ENCODE results near the gene PIRT. TPM values are rescaled to one million over a fixed set of nuclear protein-coding genes. Genes with fewer than 3 reads are reported as not detected.

The PIRT gene
- total RNA-seq, 1 donor from 2014 or later: not detected

DNA sequence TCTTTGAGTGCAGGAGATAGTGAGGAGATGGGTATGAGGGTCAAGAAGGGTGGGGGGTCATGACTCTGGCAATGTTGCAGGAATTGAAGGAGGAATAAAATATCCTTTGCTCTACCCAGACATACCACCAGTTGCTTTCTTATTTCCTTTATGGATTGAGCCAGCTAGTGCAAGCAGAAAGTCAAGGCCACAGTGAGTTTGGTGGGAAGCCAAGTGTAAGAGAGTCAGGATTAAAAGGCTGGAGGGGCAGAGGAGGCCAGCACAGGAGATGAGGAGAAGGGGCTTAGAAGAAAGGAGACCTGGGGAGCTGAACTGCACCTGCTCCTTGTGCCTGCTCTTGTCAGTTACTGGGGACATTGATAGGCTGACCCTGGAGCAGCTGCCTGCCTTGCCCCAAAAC is 16.1 kb downstream of the PIRT start:
- Mint-ChIP-seq H3K9me3 (ENCODE audit: unreplicated experiment) (no peaks in the 10 kb centered on the region), H3K4me3 (ENCODE audit: unreplicated experiment) (no peak overlapping the region), H3K27ac (ENCODE audit: unreplicated experiment) (no peak overlapping the region), H3K4me1 (ENCODE audit: unreplicated experiment) (no peaks in the 10 kb centered on the region), H3K27me3 (ENCODE audit: unreplicated experiment) (peaks cover 12% of the 10 kb centered on the region), H3K36me3 (ENCODE audit: low read depth, unreplicated experiment) (no peaks in the 10 kb centered on the region)
- TF ChIP-seq, protein P1, sequence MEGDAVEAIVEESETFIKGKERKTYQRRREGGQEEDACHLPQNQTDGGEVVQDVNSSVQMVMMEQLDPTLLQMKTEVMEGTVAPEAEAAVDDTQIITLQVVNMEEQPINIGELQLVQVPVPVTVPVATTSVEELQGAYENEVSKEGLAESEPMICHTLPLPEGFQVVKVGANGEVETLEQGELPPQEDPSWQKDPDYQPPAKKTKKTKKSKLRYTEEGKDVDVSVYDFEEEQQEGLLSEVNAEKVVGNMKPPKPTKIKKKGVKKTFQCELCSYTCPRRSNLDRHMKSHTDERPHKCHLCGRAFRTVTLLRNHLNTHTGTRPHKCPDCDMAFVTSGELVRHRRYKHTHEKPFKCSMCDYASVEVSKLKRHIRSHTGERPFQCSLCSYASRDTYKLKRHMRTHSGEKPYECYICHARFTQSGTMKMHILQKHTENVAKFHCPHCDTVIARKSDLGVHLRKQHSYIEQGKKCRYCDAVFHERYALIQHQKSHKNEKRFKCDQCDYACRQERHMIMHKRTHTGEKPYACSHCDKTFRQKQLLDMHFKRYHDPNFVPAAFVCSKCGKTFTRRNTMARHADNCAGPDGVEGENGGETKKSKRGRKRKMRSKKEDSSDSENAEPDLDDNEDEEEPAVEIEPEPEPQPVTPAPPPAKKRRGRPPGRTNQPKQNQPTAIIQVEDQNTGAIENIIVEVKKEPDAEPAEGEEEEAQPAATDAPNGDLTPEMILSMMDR (IDR thresholded peaks at IDR 0.05; ENCODE audit: unreplicated experiment): no peak
- no peak for DNase-seq (ENCODE audit: low spot score)

GRCh38 chr17:10821054-10821453 is 16.8 kb downstream of the PIRT start:
- TF ChIP-seq, protein P1 (IDR thresholded peaks at IDR 0.05; ENCODE audit: unreplicated experiment): no peak
- no peaks in the 10 kb centered on the region for H3K4me1 Mint-ChIP-seq (ENCODE audit: unreplicated experiment)
- H3K27ac Mint-ChIP-seq (ENCODE audit: unreplicated experiment): no peak overlapping the region
- no peak for DNase-seq (ENCODE audit: low spot score)
- no peaks in the 10 kb centered on the region for H3K9me3 Mint-ChIP-seq (ENCODE audit: unreplicated experiment)
- H3K27me3 Mint-ChIP-seq (ENCODE audit: unreplicated experiment): peaks cover 12% of the 10 kb centered on the region
- no peaks in the 10 kb centered on the region for H3K36me3 Mint-ChIP-seq (ENCODE audit: low read depth, unreplicated experiment)
- H3K4me3 Mint-ChIP-seq (ENCODE audit: unreplicated experiment): no peak overlapping the region

DNA sequence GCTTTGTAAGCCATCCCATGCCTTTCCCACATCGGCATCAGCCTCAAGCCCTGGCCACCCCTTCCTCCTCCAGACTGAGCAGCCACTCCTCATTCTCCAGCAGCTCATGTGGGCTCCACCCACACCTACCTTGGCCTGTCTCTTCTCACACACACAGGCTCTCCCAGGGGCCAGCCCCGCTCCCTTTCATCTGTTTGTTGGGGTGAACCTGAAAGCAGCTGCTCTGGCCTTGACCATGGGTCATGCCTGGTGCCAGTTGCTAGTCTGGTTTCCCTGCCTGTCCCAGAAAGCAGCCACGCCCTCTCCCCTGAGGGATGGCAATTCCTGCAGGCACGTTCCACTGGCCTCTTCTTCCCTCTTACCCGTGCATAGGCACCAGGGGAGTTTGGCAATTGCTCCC is 22.6 kb downstream of the PIRT start:
- no peaks in the 10 kb centered on the region for H3K4me1 Mint-ChIP-seq (ENCODE audit: unreplicated experiment)
- H3K27me3 Mint-ChIP-seq (ENCODE audit: unreplicated experiment): peaks cover 10% of the 10 kb centered on the region
- no peak overlapping the region for H3K27ac Mint-ChIP-seq (ENCODE audit: unreplicated experiment)
- TF ChIP-seq, protein P1 (IDR thresholded peaks at IDR 0.05; ENCODE audit: unreplicated experiment): no peak
- DNase-seq (ENCODE audit: low spot score): no peak
- H3K36me3 Mint-ChIP-seq (ENCODE audit: low read depth, unreplicated experiment): no peaks in the 10 kb centered on the region
- no peak overlapping the region for H3K4me3 Mint-ChIP-seq (ENCODE audit: unreplicated experiment)
- H3K9me3 Mint-ChIP-seq (ENCODE audit: unreplicated experiment): no peaks in the 10 kb centered on the region

GRCh38 chr17:10814075-10814474 is 23.8 kb downstream of the PIRT start:
- TF ChIP-seq, protein P1 (IDR thresholded peaks at IDR 0.05; ENCODE audit: unreplicated experiment): no peak
- Mint-ChIP-seq H3K9me3 (ENCODE audit: unreplicated experiment) (no peaks in the 10 kb centered on the region), H3K36me3 (ENCODE audit: low read depth, unreplicated experiment) (no peaks in the 10 kb centered on the region), H3K27ac (ENCODE audit: unreplicated experiment) (no peak overlapping the region), H3K27me3 (ENCODE audit: unreplicated experiment) (peaks cover 5% of the 10 kb centered on the region), H3K4me1 (ENCODE audit: unreplicated experiment) (no peaks in the 10 kb centered on the region), H3K4me3 (ENCODE audit: unreplicated experiment) (no peak overlapping the region)
- no peak for DNase-seq (ENCODE audit: low spot score)

DNA sequence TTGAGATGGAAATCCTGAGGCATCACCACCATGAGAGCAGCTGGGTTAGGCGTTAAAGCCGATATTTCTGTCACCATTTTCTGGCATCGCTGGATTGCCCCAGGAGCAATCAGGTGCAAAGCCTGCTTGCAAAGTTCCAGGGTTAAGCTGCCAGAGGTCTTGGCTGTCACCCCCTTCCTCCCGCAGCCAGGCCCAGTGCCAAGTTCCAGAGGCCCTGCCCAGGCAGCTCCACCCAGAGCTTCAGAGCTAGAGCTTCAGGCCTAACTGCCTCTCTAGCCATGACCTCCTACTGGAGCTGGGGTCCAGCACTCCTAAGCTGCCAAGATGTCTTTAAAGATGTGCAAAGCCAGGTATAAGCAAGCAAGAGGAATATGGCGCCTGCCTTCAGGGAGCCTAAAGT is 25.2 kb downstream of the PIRT start:
- Mint-ChIP-seq H3K4me1 (ENCODE audit: unreplicated experiment) (no peaks in the 10 kb centered on the region), H3K36me3 (ENCODE audit: low read depth, unreplicated experiment) (no peaks in the 10 kb centered on the region), H3K4me3 (ENCODE audit: unreplicated experiment) (no peak overlapping the region), H3K27ac (ENCODE audit: unreplicated experiment) (no peak overlapping the region), H3K9me3 (ENCODE audit: unreplicated experiment) (no peaks in the 10 kb centered on the region), H3K27me3 (ENCODE audit: unreplicated experiment) (peaks cover 4% of the 10 kb centered on the region)
- DNase-seq (ENCODE audit: low spot score): no peak
- TF ChIP-seq, protein P1 (IDR thresholded peaks at IDR 0.05; ENCODE audit: unreplicated experiment): no peak
